PC-3 (cell line): ENCODE data around the gene SYNE1. TPM values are rescaled to one million over a fixed set of nuclear protein-coding genes. Genes with fewer than 3 reads are reported as not detected.

ENCODE experiments used
- ATAC-seq: fragments of 200-7000 bp; cut with Tn5 transposase; 2 replicates; pipeline ENCODE4 v1.9.1; 2020; ENCODE audit warnings: mild to moderate bottlenecking, moderate library complexity
- BruUV-seq: library from RNA; stranded (reverse); fragments of 400-500 nt; replicated peaks from 2 replicates; lab custom pipeline; 2021; lab: Mats Ljungman, UMichigan
- CTCF ChIA-PET: fragments of 300-600 bp; sonication (Branson Sonifier 250); formaldehyde crosslinking; loops from one replicate; lab custom pipeline; 2022; ENCODE audit warnings: antibody characterized with exemption; lab: Charles Lee
- POLR2A ChIA-PET: fragments of 300-600 bp; sonication (Branson Sonifier 250); formaldehyde crosslinking; loops from one replicate; lab custom pipeline; 2022; ENCODE audit warnings: antibody characterized with exemption; ENCODE audit not compliant: unreplicated experiment; lab: Charles Lee
- DNase-seq: peaks from one replicate; pipeline ENCODE4 v3.0.0-alpha.2; 2015
- H2AFZ ChIP-seq: fragments of 300-600 bp; sonication (generic); 2 replicates; pipeline ENCODE4 v1.6.0; 2016; ENCODE audit warnings: antibody characterized with exemption, low read length
- H3F3A ChIP-seq: fragments of 300-600 bp; sonication (generic); one replicate; pipeline ENCODE4 v1.6.0; 2017; ENCODE audit warnings: antibody characterized with exemption, low read length, control low read depth, mild to moderate bottlenecking; ENCODE audit not compliant: unreplicated experiment
- H3K27ac ChIP-seq: fragments of 300-600 bp; sonication (generic); 2 replicates; pipeline ENCODE4 v1.5.1; 2016; ENCODE audit warnings: mild to moderate bottlenecking, low read length
- H3K27me3 ChIP-seq: fragments of 300-600 bp; sonication (generic); 2 replicates; pipeline ENCODE4 v1.6.1; 2016; ENCODE audit warnings: low read length, mixed read lengths
- H3K36me3 ChIP-seq: fragments of 300-600 bp; sonication (generic); 2 replicates; pipeline ENCODE4 v1.6.1; 2016; ENCODE audit warnings: low read depth, mixed run types, low read length, mixed read lengths
- H3K4me1 ChIP-seq: fragments of 300-600 bp; sonication (generic); 2 replicates; pipeline ENCODE4 v1.5.1; 2016; ENCODE audit warnings: low read length; ENCODE audit not compliant: insufficient read depth
- H3K4me2 ChIP-seq: fragments of 300-600 bp; sonication (generic); 2 replicates; pipeline ENCODE4 v1.6.0; 2016; ENCODE audit warnings: low read length
- H3K4me3 ChIP-seq: fragments of 300-600 bp; sonication (generic); 2 replicates; pipeline ENCODE4 v1.5.1; 2016; ENCODE audit warnings: mild to moderate bottlenecking, low read length, mixed read lengths
- H3K79me2 ChIP-seq: fragments of 300-600 bp; sonication (generic); 2 replicates; pipeline ENCODE4 v1.6.1; 2017; ENCODE audit warnings: low read length, mixed read lengths
- H3K9ac ChIP-seq: fragments of 300-600 bp; sonication (generic); 2 replicates; pipeline ENCODE4 v1.6.0; 2016; ENCODE audit warnings: mild to moderate bottlenecking, low read length
- H3K9me2 ChIP-seq: fragments of 300-600 bp; sonication (generic); replicated peaks from 2 replicates; pipeline ENCODE4 v1.6.1; 2016; ENCODE audit warnings: mixed run types, low read length, mixed read lengths
- H3K9me3 ChIP-seq: fragments of 300-600 bp; sonication (generic); 2 replicates; pipeline ENCODE4 v1.6.1; 2016; ENCODE audit warnings: low read length, mixed read lengths
- H4K20me1 ChIP-seq: fragments of 300-600 bp; sonication (generic); 2 replicates; pipeline ENCODE4 v1.6.1; 2016; ENCODE audit warnings: low read length, mixed read lengths
- CTCF ChIP-seq: fragments of 300-600 bp; sonication (generic); conservative IDR thresholded peaks from 2 replicates; pipeline ENCODE4 v1.5.1; 2017; ENCODE audit warnings: antibody characterized with exemption, low read depth, mild to moderate bottlenecking, low read length
- EZH2 ChIP-seq: fragments of 300-600 bp; sonication (generic); IDR thresholded peaks from one replicate; pipeline ENCODE4 v1.6.1; 2017; ENCODE audit warnings: antibody characterized with exemption, mild to moderate bottlenecking, low read length; ENCODE audit not compliant: unreplicated experiment
- EZH2phosphoT487 ChIP-seq: fragments of 300-600 bp; sonication (generic); IDR thresholded peaks from 2 replicates; pipeline ENCODE4 v1.6.1; 2018; ENCODE audit warnings: mild to moderate bottlenecking, antibody characterized with exemption, low read length, borderline replicate concordance
- intact Hi-C: fragments of 100-400 bp; cut with micrococcal nuclease; formaldehyde crosslinking; loops from 2 replicates; pipeline ENCODE4 v1.9.0; 2023
- total RNA-seq: library from RNA; depleted of rRNA; stranded (reverse); fragments of >200 nt; gene quantifications from 2 replicates; pipeline ENCODE4 v1.2.3, GENCODE V29; 2014

Gene SYNE1
- total RNA-seq, 1 experiment from 2014 or later = 16.7 TPM

DNA sequence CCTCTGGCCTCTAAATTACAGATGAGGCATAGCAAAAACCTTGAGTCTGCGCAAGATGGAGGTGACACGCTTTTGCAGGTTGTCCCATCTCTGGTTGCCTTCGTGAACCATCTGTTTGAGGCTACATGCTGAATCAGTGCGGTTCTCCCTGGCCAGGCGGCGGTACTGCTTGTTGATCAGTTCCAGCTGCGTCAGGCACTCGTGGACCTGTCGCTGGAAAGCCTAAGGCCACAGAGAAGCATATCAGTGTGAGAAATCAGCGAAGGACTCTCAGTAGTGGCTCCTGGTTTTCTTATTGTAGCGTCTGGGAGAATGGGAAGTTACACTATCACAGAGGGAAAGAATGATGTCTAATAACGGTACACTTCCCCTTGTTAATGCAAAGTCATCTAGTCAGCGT lies 485.2 kb downstream of the SYNE1 start:
- DNase-seq (no peak), ATAC-seq (no peak)
- Histone ChIP-seq H3K4me3 (no peak overlapping the region), H3K27me3 (no peaks in the 10 kb centered on the region), H3K4me2 (no peak overlapping the region), H2AFZ (no peak overlapping the region), H3K79me2 (no peaks in the 10 kb centered on the region), H3K9me2 (no peaks in the 10 kb centered on the region), H4K20me1 (no peaks in the 10 kb centered on the region), H3K9ac (no peak overlapping the region), H3K9me3 (no peaks in the 10 kb centered on the region), H3K4me1 (no peaks in the 10 kb centered on the region), H3K36me3 (no peaks in the 10 kb centered on the region), H3F3A (no peaks in the 10 kb centered on the region), H3K27ac (no peak overlapping the region)
- CTCF ChIA-PET = no interaction called here
- TF ChIP-seq EZH2 = no peak
- TF ChIP-seq CTCF = no peak
- no peak for TF ChIP-seq EZH2phosphoT487
- intact Hi-C loops = no loop called here
- no TSS peak for BruUV-seq
- POLR2A ChIA-PET = no interaction called here

- no peak for TF ChIP-seq EZH2
- no peak for TF ChIP-seq CTCF
- no peak for TF ChIP-seq EZH2phosphoT487
- Histone ChIP-seq H3K9me3 (no peaks in the 10 kb centered on the region), H3K4me3 (no peak overlapping the region), H4K20me1 (no peaks in the 10 kb centered on the region), H3K9me2 (no peaks in the 10 kb centered on the region), H2AFZ (no peak overlapping the region), H3K27ac (no peak overlapping the region), H3F3A (no peaks in the 10 kb centered on the region), H3K9ac (no peak overlapping the region), H3K27me3 (no peaks in the 10 kb centered on the region), H3K4me2 (no peak overlapping the region), H3K79me2 (no peaks in the 10 kb centered on the region), H3K4me1 (no peaks in the 10 kb centered on the region), H3K36me3 (no peaks in the 10 kb centered on the region)
- ChIA-PET CTCF (no interaction called here), POLR2A (no interaction called here)
- intact Hi-C loops = no loop called here
- ATAC-seq (no peak), DNase-seq (no peak)
- no TSS peak for BruUV-seq
Observed at GRCh38 chr6:152150196-152150595, 487.0 kb downstream of the SYNE1 start.

DNA sequence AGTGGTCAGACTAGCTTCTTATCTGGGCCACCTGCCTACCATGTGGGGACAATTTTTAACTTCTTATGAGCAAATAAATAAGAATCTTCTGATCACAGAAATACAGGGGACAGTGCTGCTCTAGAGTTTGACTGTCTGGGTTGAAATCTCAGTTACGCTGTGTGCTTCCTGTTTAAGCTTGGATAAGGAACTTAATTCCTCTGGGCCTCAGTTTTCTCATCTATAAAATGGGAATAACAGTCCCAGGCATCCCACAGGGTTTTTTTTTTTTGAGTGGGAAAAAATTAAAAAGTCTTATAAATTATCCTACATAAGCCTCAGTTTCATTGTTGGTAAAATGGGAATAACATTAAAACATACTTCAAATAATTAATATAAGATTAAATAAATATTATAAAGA lies 488.8 kb downstream of the SYNE1 start:
- POLR2A ChIA-PET = no interaction called here
- Histone ChIP-seq H3K4me1 (no peaks in the 10 kb centered on the region), H3K79me2 (no peaks in the 10 kb centered on the region), H4K20me1 (no peaks in the 10 kb centered on the region), H3K9ac (no peak overlapping the region), H2AFZ (no peak overlapping the region), H3K27me3 (no peaks in the 10 kb centered on the region), H3K27ac (no peak overlapping the region), H3K9me3 (no peaks in the 10 kb centered on the region), H3F3A (no peaks in the 10 kb centered on the region), H3K36me3 (no peaks in the 10 kb centered on the region), H3K4me3 (no peak overlapping the region), H3K9me2 (no peaks in the 10 kb centered on the region), H3K4me2 (no peak overlapping the region)
- intact Hi-C loops = no loop called here
- ATAC-seq (no peak), DNase-seq (no peak)
- CTCF ChIA-PET = no interaction called here
- no TSS peak for BruUV-seq
- TF ChIP-seq EZH2phosphoT487 = no peak
- no peak for TF ChIP-seq EZH2
- no peak for TF ChIP-seq CTCF
